Right atrium auricular region (tissue), 2 donors: ENCODE data around the gene HIPK3. TPM values are rescaled to one million over a fixed set of nuclear protein-coding genes. Genes with fewer than 3 reads are reported as not detected.
A peak's percentile ranks its signal among the peaks of the same experiment; 100 is the strongest.

Experiments
- DNase-seq: peaks from one replicate; pipeline ENCODE4 v3.0.0-alpha.2; 2019; ENCODE audit warnings: low spot score
- H3K27ac ChIP-seq, 2 donors: fragments of 200-600 bp; sonication (generic); 1 replicate in 1 of 2; 2 replicates in 1 of 2; pipeline ENCODE4 v1.5.1; 2016 to 2019
- H3K27me3 ChIP-seq, 2 donors: fragments of 200-600 bp; sonication (generic); one replicate each; pipeline versions ENCODE4 v1.5.1 to v1.6.0; 2017 to 2019
- H3K36me3 ChIP-seq: fragments of 200-600 bp; sonication (generic); one replicate; pipeline ENCODE4 v1.5.1; 2016
- H3K4me1 ChIP-seq, 2 donors: fragments of 200-600 bp; sonication (generic); one replicate each; pipeline versions ENCODE4 v1.5.1 to v1.6.0; 2017 to 2019
- H3K4me3 ChIP-seq, 2 donors: fragments of 200-600 bp; sonication (generic); 1 replicate in 1 of 2; 2 replicates in 1 of 2; pipeline ENCODE4 v1.5.1; 2017 to 2019; ENCODE audit warnings: mild to moderate bottlenecking in 1 of 2, moderate library complexity in 1 of 2
- H3K9me3 ChIP-seq, 2 donors: fragments of 200-600 bp; sonication (generic); one replicate each; pipeline ENCODE4 v1.5.1; 2019
- CTCF ChIP-seq, 2 donors: fragments of 200-600 bp; sonication (generic); IDR thresholded peaks; one replicate each; pipeline ENCODE4 v1.5.1; 2019; ENCODE audit warnings: antibody characterized with exemption in 2 of 2
- total RNA-seq, 2 donors: library from RNA; depleted of rRNA; stranded (reverse); fragments of >200 nt; gene quantifications; one replicate each; pipeline ENCODE4 v1.1.0, GENCODE V29; 2016

The HIPK3 gene
- total RNA-seq, 2 donors from 2014 or later, result 142 to 209 TPM

GRCh38 chr11:33320814-33321330 lies 63.7 kb downstream of the HIPK3 start:
- Histone ChIP-seq H3K27ac (peak overlapping the region; percentile 14 to 78), H3K9me3 (no peaks in the 10 kb centered on the region), H3K36me3 (no peaks in the 10 kb centered on the region), H3K4me3 (no peak overlapping the region), H3K27me3 (no peaks in the 10 kb centered on the region), H3K4me1 (peaks cover 0 to 89% of the 10 kb centered on the region in 2 donors)
- no peak for TF ChIP-seq CTCF (IDR thresholded peaks at IDR 0.05)
- DNase-seq, result no peak

GRCh38 chr11:33321422-33321821 lies 64.2 kb downstream of the HIPK3 start:
- H3K27ac ChIP-seq, result peak overlapping the region in 1 of 2 donors; percentile 78

GRCh38 chr11:33323421-33323820 lies 66.2 kb downstream of the HIPK3 start:
- Histone ChIP-seq H3K36me3 (no peaks in the 10 kb centered on the region), H3K4me1 (peaks cover 0 to 91% of the 10 kb centered on the region in 2 donors)
- TF ChIP-seq CTCF (IDR thresholded peaks at IDR 0.05), result peak in 1 of 2 donors; percentile 16

More at GRCh38 chr11:33321422-33321821, 64.2 kb downstream of the HIPK3 start:
- Histone ChIP-seq H3K4me3 (no peak overlapping the region), H3K4me1 (peaks cover 0 to 89% of the 10 kb centered on the region in 2 donors), H3K27me3 (no peaks in the 10 kb centered on the region), H3K9me3 (no peaks in the 10 kb centered on the region), H3K36me3 (no peaks in the 10 kb centered on the region)
- no peak for TF ChIP-seq CTCF (IDR thresholded peaks at IDR 0.05)
- no peak for DNase-seq

GRCh38 chr11:33324302-33324985 lies 67.3 kb downstream of the HIPK3 start:
- H3K27me3 ChIP-seq, result no peaks in the 10 kb centered on the region
- H3K9me3 ChIP-seq, result no peaks in the 10 kb centered on the region
- no peak overlapping the region for H3K4me3 ChIP-seq
- DNase-seq, result no peak
- TF ChIP-seq CTCF (IDR thresholded peaks at IDR 0.05), result no peak
- no peaks in the 10 kb centered on the region for H3K36me3 ChIP-seq
- no peak overlapping the region for H3K27ac ChIP-seq
- H3K4me1 ChIP-seq, result peaks cover 0 to 85% of the 10 kb centered on the region in 2 donors

More at GRCh38 chr11:33323421-33323820, 66.2 kb downstream of the HIPK3 start:
- Histone ChIP-seq H3K27ac (no peak overlapping the region), H3K27me3 (no peaks in the 10 kb centered on the region), H3K9me3 (no peaks in the 10 kb centered on the region), H3K4me3 (no peak overlapping the region)
- no peak for DNase-seq

GRCh38 chr11:33325451-33325850 lies 68.3 kb downstream of the HIPK3 start:
- Histone ChIP-seq H3K27ac (peak overlapping the region in 1 of 2 donors; percentile 54), H3K36me3 (no peaks in the 10 kb centered on the region), H3K27me3 (no peaks in the 10 kb centered on the region), H3K4me1 (peaks cover 0 to 83% of the 10 kb centered on the region in 2 donors), H3K9me3 (no peaks in the 10 kb centered on the region), H3K4me3 (no peak overlapping the region)
- DNase-seq, result no peak
- no peak for TF ChIP-seq CTCF (IDR thresholded peaks at IDR 0.05)
